ENCODE results near the gene CD55. TPM values are rescaled to one million over a fixed set of nuclear protein-coding genes. Genes with fewer than 3 reads are reported as not detected.

The CD55 gene
- total RNA-seq, 6 experiments from 2014 or later: 10.5 to 23.3 (median 16.4) TPM

DNA sequence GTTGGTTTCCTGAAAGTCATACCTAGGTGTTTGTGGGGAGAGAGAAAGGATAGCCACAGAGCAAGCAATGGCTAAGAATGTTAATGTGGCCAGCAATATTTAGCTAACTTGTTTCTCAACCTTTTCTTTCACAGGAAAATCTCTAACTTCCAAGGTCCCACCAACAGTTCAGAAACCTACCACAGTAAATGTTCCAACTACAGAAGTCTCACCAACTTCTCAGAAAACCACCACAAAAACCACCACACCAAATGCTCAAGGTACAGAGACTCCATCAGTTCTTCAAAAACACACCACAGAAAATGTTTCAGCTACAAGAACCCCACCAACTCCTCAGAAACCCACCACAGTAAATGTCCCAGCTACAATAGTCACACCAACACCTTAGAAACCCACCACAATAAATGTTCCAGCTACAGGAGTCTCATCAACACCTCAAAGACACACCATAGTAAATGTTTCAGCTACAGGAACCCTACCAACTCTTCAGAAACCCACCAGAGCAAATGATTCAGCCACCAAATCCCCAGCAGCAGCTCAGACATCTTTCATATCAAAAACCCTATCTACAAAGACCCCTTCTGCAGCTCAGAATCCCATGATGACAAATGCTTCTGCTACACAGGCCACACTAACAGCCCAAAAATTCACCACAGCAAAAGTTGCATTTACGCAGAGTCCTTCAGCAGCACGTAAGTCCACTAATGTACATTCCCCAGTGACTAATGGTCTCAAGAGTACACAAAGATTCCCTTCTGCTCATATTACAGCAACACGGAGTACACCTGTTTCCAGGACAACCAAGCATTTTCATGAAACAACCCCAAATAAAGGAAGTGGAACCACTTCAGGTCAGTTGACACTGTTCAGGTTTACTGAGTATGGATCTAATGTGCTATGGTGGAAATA lies 15.3 kb downstream of the CD55 start:
- Histone ChIP-seq H3K4me1 (peaks cover 0 to 3% (median 0%) of the 10 kb centered on the region in 4 donors), H3K9me3 (no peaks in the 10 kb centered on the region), H3K27ac (no peak overlapping the region), H3K27me3 (no peaks in the 10 kb centered on the region), H3K36me3 (peaks cover 0 to 9% (median 0%) of the 10 kb centered on the region in 4 donors), H3K4me3 (no peak overlapping the region)
- DNase-seq (no peak), ATAC-seq (no peak)
- intact Hi-C loops (cut with DNase I): no loop called here
- TF ChIP-seq, protein P1, sequence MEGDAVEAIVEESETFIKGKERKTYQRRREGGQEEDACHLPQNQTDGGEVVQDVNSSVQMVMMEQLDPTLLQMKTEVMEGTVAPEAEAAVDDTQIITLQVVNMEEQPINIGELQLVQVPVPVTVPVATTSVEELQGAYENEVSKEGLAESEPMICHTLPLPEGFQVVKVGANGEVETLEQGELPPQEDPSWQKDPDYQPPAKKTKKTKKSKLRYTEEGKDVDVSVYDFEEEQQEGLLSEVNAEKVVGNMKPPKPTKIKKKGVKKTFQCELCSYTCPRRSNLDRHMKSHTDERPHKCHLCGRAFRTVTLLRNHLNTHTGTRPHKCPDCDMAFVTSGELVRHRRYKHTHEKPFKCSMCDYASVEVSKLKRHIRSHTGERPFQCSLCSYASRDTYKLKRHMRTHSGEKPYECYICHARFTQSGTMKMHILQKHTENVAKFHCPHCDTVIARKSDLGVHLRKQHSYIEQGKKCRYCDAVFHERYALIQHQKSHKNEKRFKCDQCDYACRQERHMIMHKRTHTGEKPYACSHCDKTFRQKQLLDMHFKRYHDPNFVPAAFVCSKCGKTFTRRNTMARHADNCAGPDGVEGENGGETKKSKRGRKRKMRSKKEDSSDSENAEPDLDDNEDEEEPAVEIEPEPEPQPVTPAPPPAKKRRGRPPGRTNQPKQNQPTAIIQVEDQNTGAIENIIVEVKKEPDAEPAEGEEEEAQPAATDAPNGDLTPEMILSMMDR (IDR thresholded peaks at IDR 0.05): no peak
- TF ChIP-seq POLR2A (IDR thresholded peaks at IDR 0.05): no peak
- 79% methylated on average over 3 of the region's 3 CpGs for WGBS (ENCODE audit: insufficient coverage, low coverage, low lambda C conversion rate, missing lambda C conversion rate)

DNA sequence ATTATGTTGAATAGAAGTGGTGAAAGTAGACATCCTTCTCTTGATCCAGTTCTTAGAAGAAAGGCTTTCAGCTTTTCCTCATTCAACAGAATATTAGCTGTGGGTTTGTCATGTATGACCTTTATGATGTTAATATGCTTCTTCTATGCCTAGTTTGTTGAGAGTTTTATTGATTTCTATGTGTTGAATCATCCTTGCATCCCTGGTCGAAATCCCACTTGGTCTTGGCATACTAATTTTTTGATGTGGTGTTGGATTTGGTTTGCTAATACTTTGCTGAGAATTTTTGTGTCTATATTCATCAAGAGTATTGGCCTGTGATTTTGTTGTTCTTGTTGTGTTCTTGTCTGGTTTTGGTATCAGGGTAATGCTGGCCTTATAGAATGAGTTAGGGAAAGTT lies 20.9 kb downstream of the CD55 start:
- DNase-seq (no peak), ATAC-seq (no peak)
- no peak overlapping the region for H3K4me3 ChIP-seq
- no peak overlapping the region for H3K27ac ChIP-seq
- WGBS (ENCODE audit: insufficient coverage, low coverage, low lambda C conversion rate, missing lambda C conversion rate): 57% methylated on average over 1 of the region's 1 CpG
- no peaks in the 10 kb centered on the region for H3K9me3 ChIP-seq
- TF ChIP-seq POLR2A (IDR thresholded peaks at IDR 0.05): no peak
- TF ChIP-seq, protein P1 (IDR thresholded peaks at IDR 0.05): no peak
- peaks cover 0 to 6% (median 0%) of the 10 kb centered on the region in 4 donors for H3K36me3 ChIP-seq
- intact Hi-C loops (cut with DNase I): no loop called here
- no peaks in the 10 kb centered on the region for H3K4me1 ChIP-seq
- no peaks in the 10 kb centered on the region for H3K27me3 ChIP-seq

DNA sequence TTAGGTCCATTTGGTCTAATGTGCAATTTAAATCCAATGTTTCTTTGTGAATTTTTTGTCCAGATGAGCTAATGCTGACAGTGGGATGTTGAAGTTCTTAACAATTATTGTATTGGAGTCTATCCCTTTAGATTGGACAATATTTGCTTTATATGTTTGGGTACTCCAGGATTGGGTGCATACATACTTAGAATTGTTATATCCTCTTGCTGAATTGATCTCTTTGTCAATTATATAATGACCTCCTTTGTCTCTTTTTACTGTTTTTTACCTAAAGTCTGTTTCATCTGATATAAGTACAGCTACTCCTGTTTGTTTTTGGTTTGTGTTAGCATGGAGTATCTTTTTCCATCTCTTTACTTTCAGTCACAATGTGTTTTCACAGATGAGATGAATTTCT lies 22.2 kb downstream of the CD55 start:
- DNase-seq (no peak), ATAC-seq (no peak)
- intact Hi-C loops (cut with DNase I): no loop called here

DNA sequence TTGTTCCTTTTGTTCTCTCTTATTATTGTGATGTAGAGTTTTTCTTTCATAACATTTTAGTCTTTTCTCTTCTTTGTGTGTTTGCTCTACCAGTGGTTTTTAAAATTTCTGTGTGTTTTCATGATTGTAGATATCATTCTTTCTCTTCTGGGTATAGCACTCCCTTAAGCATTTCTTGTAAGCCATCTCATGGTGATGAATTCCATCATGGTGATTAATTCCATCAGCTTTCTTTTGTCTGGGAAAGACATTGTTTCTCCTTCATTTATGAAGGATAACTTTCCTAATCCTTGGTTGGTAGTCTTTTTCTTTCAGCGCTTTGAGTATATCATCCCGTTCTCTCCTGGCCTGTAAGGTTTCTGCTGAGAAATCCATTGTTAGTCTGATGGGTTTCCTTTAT lies 22.7 kb downstream of the CD55 start:
- ATAC-seq (no peak), DNase-seq (no peak)
- peaks cover 0 to 3% (median under 1%) of the 10 kb centered on the region in 4 donors for H3K36me3 ChIP-seq
- intact Hi-C loops (cut with DNase I): no loop called here
- H3K27me3 ChIP-seq: no peaks in the 10 kb centered on the region
- 96% methylated on average over 2 of the region's 2 CpGs for WGBS (ENCODE audit: insufficient coverage, low coverage, low lambda C conversion rate, missing lambda C conversion rate)
- no peak for TF ChIP-seq POLR2A (IDR thresholded peaks at IDR 0.05)
- TF ChIP-seq, protein P1 (IDR thresholded peaks at IDR 0.05): no peak
- H3K4me1 ChIP-seq: no peaks in the 10 kb centered on the region
- no peaks in the 10 kb centered on the region for H3K9me3 ChIP-seq
- no peak overlapping the region for H3K27ac ChIP-seq
- no peak overlapping the region for H3K4me3 ChIP-seq

More for the DNA sequence above, 22.2 kb downstream of the CD55 start:
- no peaks in the 10 kb centered on the region for H3K9me3 ChIP-seq
- no peak overlapping the region for H3K27ac ChIP-seq
- no peak for TF ChIP-seq POLR2A (IDR thresholded peaks at IDR 0.05)
- TF ChIP-seq, protein P1 (IDR thresholded peaks at IDR 0.05): no peak
- H3K36me3 ChIP-seq: peaks cover 0 to 5% (median under 1%) of the 10 kb centered on the region in 4 donors
- H3K4me3 ChIP-seq: no peak overlapping the region
- no peaks in the 10 kb centered on the region for H3K27me3 ChIP-seq
- no peaks in the 10 kb centered on the region for H3K4me1 ChIP-seq

Data from right lobe of liver (tissue), 6 donors.